HUES64 (cell line): ENCODE measurements around the gene KMT5C.
"Not testable (repeated sequence)": the region's sequence is repeated elsewhere in the genome, so short reads cannot be mapped to it uniquely, and the experiment has no call there.

Source experiments
- H3K27ac ChIP-seq: 2 replicates; pipeline ENCODE4 v1.7.0; 2013; ENCODE audit warnings: low read depth, low read length, inconsistent platforms
- H3K27me3 ChIP-seq: 2 replicates; pipeline ENCODE4 v1.6.1; 2013; ENCODE audit warnings: mild to moderate bottlenecking, low read length; ENCODE audit not compliant: insufficient read depth
- H3K36me3 ChIP-seq: 2 replicates; pipeline ENCODE4 v1.6.1; 2013; ENCODE audit warnings: mild to moderate bottlenecking, low read length; ENCODE audit not compliant: insufficient read depth
- H3K4me1 ChIP-seq: 2 replicates; pipeline ENCODE4 v1.6.1; 2013; ENCODE audit warnings: mild to moderate bottlenecking, low read length, moderate library complexity; ENCODE audit not compliant: insufficient read depth
- H3K4me3 ChIP-seq: 2 replicates; pipeline ENCODE4 v1.5.1; 2013; ENCODE audit warnings: mild to moderate bottlenecking, low read length, moderate library complexity
- H3K9ac ChIP-seq: 2 replicates; pipeline ENCODE4 v1.6.1; 2013; ENCODE audit warnings: mild to moderate bottlenecking, low read depth, low read length
- H3K9me3 ChIP-seq: 2 replicates; pipeline ENCODE4 v1.6.1; 2013; ENCODE audit warnings: low read depth, low read length; ENCODE audit not compliant: insufficient read depth
- WGBS: fragments of 150-250, 120-280 bp; methylation state at CpG from one replicate; pipeline ENCODE4 v1.1.7; 2013; ENCODE audit warnings: missing lambda C conversion rate; 5-methylcytosine and 5-hydroxymethylcytosine counted together

Gene KMT5C

DNA sequence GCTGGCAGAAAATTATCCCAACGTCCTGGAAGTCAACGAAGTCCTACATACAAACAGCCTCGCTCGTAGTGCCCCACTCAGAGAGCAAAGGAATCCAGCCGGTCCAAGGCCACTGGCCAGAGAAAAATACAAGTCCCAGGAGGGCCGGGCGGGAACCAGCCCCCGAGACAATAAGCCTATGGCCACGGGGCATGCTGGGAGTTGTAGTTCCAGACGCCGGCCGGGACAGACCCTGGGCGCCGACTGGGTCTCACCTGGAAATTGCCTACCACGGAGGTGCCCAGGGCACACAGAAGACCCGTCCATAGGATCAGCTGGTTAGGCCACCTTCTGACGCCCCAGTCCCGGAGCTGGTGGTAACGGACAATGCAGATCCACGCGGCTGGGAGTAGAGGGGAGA is 19.9 kb upstream of the KMT5C start:
- H3K9ac ChIP-seq = peak overlapping the region; percentile 50
- peak overlapping the region; percentile 56 for H3K4me3 ChIP-seq
- H3K4me1 ChIP-seq = peaks cover 7% of the 10 kb centered on the region
- H3K9me3 ChIP-seq = no peaks in the 10 kb centered on the region
- no peaks in the 10 kb centered on the region for H3K36me3 ChIP-seq
- 15% methylated on average over 21 of the region's 21 CpGs for WGBS
- H3K27ac ChIP-seq = no peak overlapping the region
- no peaks in the 10 kb centered on the region for H3K27me3 ChIP-seq

DNA sequence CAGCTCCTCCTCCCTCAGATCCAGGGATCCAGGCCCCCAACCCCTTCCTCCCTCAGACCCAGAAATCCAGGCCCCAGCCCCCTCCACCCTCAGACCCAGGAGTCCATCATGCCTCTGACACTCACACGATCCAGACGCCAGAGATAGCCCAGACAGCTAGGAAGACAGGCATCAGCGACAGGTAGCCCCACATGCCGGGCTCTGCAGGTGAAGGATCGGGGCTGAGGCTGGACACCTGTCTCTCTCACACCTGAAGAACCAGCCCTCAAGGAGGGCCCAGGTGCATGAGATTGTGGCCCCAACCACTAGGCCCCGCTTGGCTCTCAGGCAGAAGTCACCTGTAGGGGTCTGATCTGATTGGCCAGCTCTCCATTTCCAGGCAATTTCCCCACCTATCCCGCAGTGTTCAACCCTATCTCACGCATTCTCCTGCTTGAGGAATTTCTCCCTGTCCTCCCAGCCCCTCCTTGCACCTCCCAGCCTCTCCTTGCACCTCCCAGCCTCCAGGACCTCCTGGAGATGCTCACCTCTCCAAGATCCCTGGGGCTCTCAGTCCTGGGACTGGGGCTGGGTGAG is 18.7 kb upstream of the KMT5C start:
- no peaks in the 10 kb centered on the region for H3K36me3 ChIP-seq
- 92% methylated on average over 8 of the region's 8 CpGs for WGBS
- H3K4me3 ChIP-seq = no peak overlapping the region
- no peaks in the 10 kb centered on the region for H3K27me3 ChIP-seq
- no peak overlapping the region for H3K9ac ChIP-seq
- H3K27ac ChIP-seq = no peak overlapping the region
- H3K4me1 ChIP-seq = peaks cover 7% of the 10 kb centered on the region
- H3K9me3 ChIP-seq = no peaks in the 10 kb centered on the region

DNA sequence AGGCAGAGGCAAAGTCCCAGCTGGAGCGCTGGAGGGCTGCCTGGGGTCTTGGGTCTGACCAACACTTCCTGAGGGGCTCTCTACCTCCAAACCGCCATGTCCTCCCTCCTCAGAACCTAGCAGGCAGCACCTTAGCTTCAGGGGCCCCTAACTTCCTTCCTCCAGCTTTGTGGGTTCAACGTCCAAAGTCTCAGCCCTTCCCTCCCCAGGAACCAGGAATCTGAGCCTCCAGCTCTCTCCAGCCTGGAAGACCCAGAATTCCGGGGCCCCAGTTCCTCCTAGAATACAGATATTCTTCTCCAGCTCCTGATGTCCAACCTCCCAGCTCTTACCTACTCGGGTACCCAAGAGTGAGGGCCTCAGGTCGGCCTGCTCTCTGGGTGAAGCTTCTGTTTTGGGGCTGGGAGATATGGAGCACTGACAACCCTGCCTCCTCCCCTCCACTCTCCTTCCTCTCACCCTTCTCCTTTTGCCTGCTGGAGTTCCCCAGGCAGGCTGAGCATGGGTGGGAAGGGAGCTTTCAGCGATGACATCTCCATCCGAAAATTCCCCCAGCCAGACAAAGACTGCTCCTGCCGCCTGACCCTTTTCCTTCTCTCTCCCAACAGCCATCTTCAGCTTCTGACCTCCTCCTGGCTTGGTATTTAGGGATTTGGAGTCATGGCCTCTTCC is 18.1 kb upstream of the KMT5C start:
- 86% methylated on average over 8 of the region's 9 CpGs for WGBS
- H3K27ac ChIP-seq = no peak overlapping the region
- H3K4me3 ChIP-seq = no peak overlapping the region
- H3K36me3 ChIP-seq = no peaks in the 10 kb centered on the region
- H3K4me1 ChIP-seq = peaks cover 7% of the 10 kb centered on the region
- H3K9ac ChIP-seq = no peak overlapping the region
- H3K9me3 ChIP-seq = no peaks in the 10 kb centered on the region
- H3K27me3 ChIP-seq = no peaks in the 10 kb centered on the region

DNA sequence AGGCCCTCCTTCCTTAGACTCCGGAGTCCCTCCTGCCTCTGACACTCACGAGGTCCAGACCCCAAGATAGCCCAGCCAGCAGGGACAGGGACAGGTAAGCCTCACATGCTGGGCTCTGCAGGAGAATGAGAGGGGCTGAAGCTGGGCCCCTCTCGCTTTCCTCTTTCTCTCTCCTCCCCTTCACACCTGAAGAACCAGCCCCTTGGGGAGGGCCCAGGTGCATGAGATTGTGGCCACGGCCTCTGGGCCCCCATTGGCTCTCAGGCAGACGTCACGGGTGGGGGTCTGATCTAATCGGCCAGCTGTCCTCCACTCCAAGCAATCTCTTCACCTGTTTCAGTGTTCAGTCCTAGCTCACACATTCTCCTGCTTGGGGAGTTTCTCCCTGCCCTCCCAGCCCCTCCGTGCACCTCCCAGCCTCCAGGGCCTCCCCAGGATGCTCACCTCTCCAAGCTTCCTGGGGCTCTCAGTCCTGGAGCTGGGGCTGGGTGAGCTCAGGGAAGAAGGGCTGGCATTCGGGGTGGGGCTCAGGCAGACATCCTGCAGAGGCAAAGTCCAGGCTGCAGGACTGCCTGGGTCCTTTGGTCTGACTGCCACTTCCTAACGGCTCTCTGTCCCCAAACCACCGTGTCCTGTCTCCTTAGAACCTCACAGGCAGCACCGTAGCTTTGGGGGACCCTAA is 17.3 kb upstream of the KMT5C start:
- Histone ChIP-seq H3K27ac (no peak overlapping the region), H3K4me1 (peaks cover 7% of the 10 kb centered on the region), H3K4me3 (no peak overlapping the region), H3K9ac (no peak overlapping the region), H3K9me3 (no peaks in the 10 kb centered on the region), H3K27me3 (no peaks in the 10 kb centered on the region), H3K36me3 (no peaks in the 10 kb centered on the region)
- WGBS = 78% methylated on average over 12 of the region's 12 CpGs

- Histone ChIP-seq H3K27me3 (no peaks in the 10 kb centered on the region), H3K9ac (no peak overlapping the region), H3K9me3 (no peaks in the 10 kb centered on the region), H3K4me3 (no peak overlapping the region), H3K36me3 (no peaks in the 10 kb centered on the region), H3K4me1 (peaks cover 7% of the 10 kb centered on the region), H3K27ac (no peak overlapping the region)
- WGBS = 94% methylated on average over 6 of the region's 6 CpGs
These were observed 15.0 kb upstream of the KMT5C start for GRCh38 chr19:55324662-55325061.

- Histone ChIP-seq H3K4me3 (no peak within 1 kb of the TSS), H3K27ac (no peak within 1 kb of the TSS; the same call in 1 of the 2 replicates), H3K27me3 (no peaks in the 10 kb centered on the region), H3K9me3 (no peaks in the 10 kb centered on the region), H3K9ac (no peak within 1 kb of the TSS), H3K4me1 (peaks cover 7% of the 10 kb centered on the region), H3K36me3 (no peaks in the 10 kb centered on the region)
- 94% methylated on average over 13 of the region's 14 CpGs for WGBS
These were observed 14.5 kb upstream of the KMT5C start, which contains the start of gene TMEM150B for GRCh38 chr19:55325172-55325571. TMEM150B (minus strand) TSS chr19:55325341; CDS start chr19:55321036, 4,305 bp downstream.

DNA sequence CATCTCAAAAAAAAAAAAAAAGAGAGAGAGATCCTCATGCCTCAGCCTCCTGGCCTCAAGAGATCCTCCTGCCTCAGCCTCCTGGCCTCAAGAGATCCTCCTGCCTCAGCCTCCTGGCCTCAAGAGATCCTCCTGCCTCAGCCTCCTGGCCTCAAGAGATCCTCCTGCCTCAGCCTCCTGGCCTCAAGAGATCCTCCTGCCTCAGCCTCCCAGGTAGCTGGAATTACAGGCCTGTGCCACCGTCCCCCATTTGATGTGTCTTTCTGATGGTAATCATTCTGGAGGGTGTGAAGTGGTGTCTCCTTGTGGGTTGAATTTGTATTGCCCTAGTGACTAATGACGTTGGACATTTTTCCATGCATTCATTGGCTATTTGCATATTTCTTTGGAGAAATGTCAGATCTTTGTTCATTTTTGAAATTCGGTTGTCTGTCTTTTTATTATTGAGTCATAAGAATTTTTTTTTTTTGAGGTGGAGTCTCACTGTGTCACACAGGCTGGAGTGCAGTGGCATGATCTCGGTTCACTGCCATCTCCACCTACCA is 10.8 kb upstream of the KMT5C start:
- not testable (repeated sequence) for H3K9me3 ChIP-seq, H3K4me1 ChIP-seq, H3K4me3 ChIP-seq, H3K9ac ChIP-seq, H3K27ac ChIP-seq, H3K27me3 ChIP-seq, H3K36me3 ChIP-seq
- 94% methylated on average over 4 of the region's 4 CpGs for WGBS

- not testable (repeated sequence) for H3K27ac ChIP-seq, H3K4me1 ChIP-seq, H3K4me3 ChIP-seq, H3K36me3 ChIP-seq, H3K27me3 ChIP-seq, H3K9ac ChIP-seq, H3K9me3 ChIP-seq
- WGBS = 87% methylated on average over 6 of the region's 6 CpGs
These were observed 9.9 kb upstream of the KMT5C start for GRCh38 chr19:55329791-55330190.

DNA sequence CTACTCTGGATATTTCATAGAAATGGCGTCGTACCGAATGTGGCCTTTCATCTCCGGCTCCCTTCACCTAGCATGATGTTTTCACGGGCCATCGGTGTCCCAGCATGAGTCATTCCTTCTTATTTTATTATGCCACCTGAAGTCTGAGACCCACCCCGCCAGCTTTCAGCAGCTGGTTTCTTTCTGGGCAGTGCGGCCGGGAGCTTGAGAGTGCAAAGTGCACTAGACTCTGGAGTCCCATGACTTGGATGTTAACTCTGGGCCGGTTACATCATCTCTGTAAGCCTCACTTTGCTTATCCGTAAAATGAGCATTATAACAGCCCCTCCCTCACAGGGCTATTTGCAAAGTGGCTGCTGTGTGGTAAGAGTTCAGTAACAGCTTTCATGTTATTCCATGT is 5.8 kb upstream of the KMT5C start:
- no peak overlapping the region for H3K4me3 ChIP-seq
- no peak overlapping the region for H3K9ac ChIP-seq
- no peak overlapping the region for H3K27ac ChIP-seq
- 88% methylated on average over 11 of the region's 11 CpGs for WGBS
- H3K27me3 ChIP-seq = no peaks in the 10 kb centered on the region
- H3K9me3 ChIP-seq = no peaks in the 10 kb centered on the region
- no peaks in the 10 kb centered on the region for H3K36me3 ChIP-seq
- H3K4me1 ChIP-seq = peaks cover 5% of the 10 kb centered on the region

DNA sequence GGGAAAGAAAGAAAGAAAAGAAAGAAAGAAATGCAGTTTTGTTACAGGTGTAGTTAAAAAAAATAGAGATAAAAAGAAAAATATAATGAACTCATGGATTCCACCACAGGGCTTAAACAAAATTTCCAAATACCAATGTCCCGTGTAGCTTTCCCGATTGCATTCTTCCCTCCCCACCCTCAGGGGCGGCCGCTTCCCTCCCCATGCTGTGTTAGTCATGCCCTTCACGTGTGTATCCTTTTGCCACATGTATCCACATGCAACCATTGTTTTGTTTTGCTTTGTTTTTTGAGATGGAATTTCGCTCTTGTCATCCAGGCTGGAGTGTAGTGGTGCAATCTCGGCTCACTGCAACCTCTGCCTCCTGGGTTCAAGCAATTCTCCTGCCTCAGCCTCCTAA is 3.6 kb upstream of the KMT5C start:
- H3K36me3 ChIP-seq = no peaks in the 10 kb centered on the region
- no peak overlapping the region for H3K27ac ChIP-seq
- WGBS = 93% methylated on average over 7 of the region's 7 CpGs
- no peaks in the 10 kb centered on the region for H3K27me3 ChIP-seq
- H3K4me3 ChIP-seq = no peak overlapping the region
- no peaks in the 10 kb centered on the region for H3K9me3 ChIP-seq
- H3K4me1 ChIP-seq = peaks cover 5% of the 10 kb centered on the region
- no peak overlapping the region for H3K9ac ChIP-seq
